Fibroblast of skin of left quadriceps (primary cell): ENCODE results near the gene GATA3.
"Not testable (repeated sequence)": the region's sequence is repeated elsewhere in the genome, so short reads cannot be mapped to it uniquely, and the experiment has no call there.

Source experiments
- DNase-seq, 2 experiments: peaks; one replicate each; pipeline ENCODE4 v3.0.0-alpha.2; 2013; ENCODE audit warnings: low read depth in 2 of 2

GATA3 gene

DNA sequence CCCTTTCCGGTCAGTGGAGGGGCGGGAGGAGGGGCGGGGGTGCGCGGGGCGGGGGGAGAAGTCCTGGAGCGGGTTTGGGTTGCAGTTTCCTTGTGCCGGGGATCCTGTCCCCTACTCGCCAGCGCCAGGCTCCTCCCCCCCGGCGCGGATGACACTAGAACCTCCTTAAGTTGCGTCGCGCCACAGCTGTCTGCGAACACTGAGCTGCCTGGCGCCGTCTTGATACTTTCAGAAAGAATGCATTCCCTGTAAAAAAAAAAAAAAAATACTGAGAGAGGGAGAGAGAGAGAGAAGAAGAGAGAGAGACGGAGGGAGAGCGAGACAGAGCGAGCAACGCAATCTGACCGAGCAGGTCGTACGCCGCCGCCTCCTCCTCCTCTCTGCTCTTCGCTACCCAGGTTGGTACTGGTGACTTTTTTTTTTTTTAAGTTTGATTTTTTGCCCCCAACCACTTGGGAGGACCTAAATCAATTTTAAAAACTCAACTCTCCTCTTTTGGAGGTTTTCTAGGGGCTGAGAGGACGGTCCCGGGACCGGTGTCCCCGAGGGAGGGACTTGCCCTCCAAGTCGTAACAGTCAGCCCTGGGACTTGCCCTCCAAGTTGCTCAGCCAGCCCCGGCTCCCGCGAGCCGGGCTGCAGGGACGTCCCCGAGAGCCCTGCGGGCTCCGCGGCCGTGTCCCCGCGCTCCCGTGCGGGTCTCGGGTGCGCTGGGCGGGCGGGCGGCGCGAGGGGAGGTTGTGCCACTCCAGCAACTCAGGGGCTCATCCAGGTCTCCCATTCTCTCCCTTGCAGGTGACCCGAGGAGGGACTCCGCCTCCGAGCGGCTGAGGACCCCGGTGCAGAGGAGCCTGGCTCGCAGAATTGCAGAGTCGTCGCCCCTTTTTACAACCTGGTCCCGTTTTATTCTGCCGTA lies at the start of gene GATA3:
TSS of gene GATA3 (plus strand) at position 195 of the 914 bp plus-strand sequence. CDS start 968 bp downstream, outside the sequence.
- DNase-seq: no peak

DNA sequence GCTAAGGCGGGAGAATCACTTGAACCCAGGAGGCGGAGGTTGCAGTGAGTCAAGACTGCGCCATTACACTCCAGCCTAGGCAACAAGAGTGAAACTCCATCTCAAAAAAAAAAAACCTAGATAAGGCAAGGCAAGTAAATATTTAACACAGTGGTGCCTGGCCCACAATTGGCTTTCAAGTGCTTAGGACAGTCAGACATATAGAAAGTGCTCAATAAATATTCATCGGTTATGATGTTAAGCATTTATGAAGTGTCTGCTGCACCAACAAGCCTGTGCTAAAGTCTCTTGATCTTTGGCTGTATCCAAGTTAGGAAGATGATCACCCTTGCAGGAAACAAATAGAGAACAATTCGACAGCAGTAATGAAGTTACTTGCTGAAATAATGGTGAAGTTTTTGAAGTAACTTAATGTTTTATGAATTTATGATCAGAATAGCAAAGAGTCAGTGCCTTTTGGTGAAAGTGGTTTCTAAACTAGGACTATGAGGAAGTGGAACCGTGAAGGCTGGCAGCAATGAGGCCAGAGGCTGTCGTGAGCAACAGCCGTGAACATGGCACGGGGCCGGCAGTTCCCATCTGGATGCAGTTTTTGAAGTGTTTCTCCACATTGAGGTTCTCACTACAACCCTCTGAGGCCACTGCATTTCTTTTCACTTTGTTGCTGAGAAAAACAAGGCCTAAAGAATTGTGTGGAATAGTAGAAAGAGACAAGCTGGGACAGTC lies 48.1 kb upstream of the GATA3 start:
- DNase-seq: no peak

DNA sequence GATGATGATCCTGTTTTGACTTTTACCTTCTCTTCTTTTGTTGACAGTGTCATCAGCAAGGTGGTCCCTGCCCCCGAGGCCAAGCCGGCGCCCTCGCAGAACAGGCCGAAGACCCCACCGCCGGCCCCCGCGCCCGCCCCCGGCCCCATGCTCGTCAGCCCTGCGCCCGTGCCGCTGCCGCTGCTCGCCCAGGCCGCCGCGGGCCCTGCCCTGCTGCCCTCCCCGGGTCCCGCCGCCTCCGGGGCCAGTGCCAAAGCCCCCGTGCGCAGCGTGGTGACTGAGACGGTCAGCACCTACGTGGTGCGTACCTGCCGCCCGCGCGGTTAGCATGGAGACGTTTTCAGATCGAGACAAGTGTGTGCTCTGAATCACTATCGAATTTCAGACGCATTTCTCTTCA lies 45.5 kb upstream of the GATA3 start:
- DNase-seq: no peak

DNA sequence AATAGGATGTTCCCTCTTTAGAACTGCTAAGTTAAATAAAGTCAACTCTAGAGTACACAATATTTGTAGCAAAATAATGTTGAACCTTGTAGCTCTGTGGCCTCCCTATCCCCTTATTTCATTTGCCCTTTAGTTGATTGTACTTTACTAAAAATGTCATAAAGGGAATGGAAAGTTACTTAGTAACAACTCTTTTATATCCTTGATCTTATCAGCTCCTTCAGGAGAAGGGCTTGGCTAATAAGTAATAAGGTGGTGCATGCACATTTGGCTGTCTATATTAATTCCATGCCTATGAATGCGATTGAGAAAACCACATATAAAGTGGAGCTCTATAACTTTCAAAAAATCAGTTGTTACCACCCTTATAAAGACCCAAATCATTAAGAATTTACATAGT lies 41.5 kb upstream of the GATA3 start:
- DNase-seq: no peak

DNA sequence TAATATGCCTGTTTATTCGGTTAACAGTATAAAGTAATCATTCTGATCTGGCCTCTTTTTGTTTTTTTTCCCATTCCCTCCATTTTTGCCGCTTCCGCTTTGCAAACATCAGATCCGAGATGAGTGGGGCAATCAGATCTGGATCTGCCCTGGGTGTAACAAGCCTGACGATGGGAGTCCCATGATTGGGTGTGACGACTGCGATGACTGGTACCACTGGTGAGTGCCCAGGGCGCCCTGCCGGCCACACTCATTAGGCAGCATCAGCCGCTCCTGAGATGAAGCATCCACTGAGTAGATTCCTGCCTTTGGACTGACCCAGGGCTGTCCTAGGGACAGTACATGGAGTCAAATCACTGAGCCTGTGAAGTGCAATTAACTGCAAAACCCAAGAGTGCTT lies 40.9 kb upstream of the GATA3 start:
- DNase-seq: no peak

DNA sequence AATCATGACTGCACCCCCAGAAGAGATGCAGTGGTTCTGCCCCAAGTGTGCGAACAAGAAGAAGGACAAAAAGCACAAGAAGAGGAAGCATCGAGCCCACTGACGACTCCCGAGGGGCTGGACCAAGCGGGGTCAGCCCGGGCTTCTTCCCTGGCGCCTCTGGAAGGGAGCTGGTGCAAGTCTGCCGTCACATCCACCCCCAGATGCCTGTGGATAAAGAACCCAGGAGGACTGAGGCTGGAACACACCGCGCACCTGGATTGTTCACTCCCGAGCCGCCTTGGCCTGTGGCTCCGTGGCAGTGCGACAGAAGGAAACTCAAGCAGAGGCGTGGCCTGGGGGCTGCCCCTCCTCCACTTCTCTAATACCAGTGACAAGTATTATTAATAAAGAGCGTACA lies 39.8 kb upstream of the GATA3 start:
- no peak for DNase-seq

DNA sequence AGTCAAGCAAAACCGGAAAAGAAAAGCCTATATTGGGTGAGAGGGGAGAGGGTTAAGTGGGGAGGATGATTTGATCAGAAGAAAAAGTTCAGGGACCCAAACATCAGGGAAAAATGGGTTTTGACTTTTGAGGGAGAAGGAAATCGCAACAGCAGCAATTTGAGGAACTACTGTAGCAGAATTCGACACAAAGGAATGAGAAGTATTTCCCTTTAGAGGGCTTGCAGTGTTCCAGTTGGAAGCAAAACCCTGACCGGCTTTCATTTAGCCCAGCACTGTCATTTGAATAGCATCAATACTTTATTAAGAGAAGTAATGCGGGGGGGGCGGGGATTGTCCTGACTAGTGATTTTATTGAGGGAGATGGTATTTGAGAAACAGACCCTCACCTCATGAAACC lies 37.2 kb upstream of the GATA3 start:
- peak; percentile 9 to 11 for DNase-seq

DNA sequence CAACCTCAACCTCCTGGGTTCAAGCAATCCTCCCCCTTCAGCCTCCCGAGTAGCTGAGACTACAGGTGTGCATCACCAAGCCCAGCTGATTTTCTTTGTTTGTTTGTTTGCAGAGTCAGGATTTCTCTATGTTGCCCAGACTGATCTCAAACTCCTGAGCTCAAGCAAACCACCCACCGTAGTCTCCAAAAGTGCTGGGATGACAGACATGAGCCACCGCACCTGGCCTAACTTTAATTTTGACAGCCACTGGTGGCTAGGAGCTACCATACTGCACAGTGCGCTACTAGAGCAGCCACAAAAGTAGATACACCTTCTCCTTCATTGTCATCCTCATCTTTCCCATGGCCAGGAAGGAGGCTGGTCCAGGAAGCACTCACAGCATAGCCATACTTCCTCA lies 31.2 kb upstream of the GATA3 start:
- DNase-seq: no peak

DNA sequence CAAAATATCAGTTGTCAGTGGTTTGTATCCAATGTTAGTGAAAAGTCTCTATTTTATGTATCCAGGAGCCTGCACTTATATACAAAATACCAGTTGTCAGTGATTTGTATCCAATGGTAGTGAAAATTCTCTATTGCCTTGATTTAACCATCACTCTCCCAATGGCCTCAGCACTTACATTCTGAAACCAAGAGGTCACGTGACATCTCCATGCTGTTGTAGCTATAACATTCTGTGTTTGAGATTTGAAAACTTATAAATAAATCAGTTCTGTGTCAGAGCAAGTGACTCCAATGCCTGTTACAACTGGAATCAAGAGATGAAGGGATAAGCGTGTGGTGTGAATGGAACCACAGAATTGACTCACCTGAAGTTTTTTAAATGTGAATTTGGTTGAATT lies 30.6 kb upstream of the GATA3 start:
- DNase-seq: no peak

DNA sequence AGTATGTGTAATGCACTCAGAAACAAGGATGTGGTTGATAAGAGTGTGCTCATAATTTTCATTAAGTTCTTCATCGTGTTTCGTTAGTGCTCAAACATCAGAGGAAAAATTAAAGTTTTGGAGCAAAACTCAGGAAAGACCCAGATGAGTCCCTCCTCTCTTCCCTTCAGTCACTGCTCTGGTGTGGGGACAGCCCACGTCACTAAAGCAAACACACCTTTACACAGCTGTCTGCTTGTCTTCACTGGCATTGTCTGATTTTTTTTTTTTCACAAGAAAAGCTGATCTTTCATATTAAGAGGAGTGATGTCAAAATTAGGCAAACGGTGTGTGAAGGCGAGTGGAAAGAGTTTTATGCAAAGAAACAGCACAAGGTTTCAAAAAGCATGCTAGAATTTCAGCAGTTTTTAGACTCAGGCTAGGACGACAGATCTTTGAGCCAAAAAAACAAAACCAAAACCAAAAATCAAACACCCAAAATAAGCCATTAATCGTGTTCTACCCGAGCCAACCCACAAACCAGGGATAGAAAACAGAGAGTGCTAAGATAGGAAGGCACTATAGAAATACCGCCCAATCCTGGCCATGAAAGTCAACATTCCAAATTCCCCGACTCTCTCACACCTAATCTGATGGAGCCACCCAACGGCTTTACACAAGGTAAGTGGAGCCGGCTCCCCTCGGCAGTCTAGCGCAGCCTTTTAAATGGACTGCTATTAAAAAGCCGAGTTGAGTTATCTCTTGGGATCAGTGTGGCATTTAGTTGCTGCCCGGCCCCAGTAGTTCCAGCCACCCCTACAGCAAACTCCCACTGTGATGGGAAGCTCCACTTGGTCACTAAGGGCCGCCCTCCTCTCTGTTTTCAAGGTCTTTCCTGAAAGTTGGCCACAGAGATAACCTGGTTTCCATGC lies 27.9 kb upstream of the GATA3 start:
- no peak for DNase-seq

DNA sequence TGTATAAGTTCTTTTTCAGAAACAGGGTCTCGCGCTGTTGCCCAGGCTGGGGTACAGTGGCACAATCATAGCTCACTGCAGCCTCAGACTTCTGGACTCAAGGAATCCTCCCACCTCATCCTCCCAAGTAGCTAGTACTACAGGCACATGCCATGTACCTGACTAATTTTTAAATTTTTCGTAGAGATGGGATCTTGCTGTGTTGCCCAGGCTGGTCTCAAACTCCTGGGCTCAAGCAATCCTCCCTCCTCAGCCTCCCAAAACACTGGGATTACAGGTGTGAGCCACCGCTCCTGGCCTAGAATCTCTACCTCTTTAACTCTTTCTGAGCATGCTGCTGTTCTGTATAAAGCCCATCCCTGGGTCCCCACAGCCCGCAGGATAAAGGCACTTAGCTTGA lies 23.3 kb upstream of the GATA3 start:
- DNase-seq: not testable (repeated sequence)

DNA sequence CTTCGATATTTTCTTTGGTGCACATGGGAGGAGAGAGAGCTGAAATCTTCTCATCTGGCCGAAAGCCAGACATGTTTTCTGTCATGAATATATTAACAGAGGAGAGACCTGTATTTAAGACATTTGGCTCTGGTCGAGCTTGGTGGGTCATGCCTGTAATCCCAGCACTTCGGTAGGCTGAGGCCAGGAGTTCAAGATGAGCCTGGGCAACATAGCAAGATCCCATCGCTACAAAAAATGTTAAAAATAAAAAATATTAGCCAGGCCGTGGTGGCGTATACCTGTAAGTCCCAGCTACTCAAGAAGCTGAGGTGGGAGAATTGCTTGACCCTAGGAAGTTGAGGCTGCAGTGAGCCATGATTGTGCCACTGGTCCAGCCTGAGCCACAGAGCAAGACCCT lies 21.9 kb upstream of the GATA3 start:
- DNase-seq: no peak

DNA sequence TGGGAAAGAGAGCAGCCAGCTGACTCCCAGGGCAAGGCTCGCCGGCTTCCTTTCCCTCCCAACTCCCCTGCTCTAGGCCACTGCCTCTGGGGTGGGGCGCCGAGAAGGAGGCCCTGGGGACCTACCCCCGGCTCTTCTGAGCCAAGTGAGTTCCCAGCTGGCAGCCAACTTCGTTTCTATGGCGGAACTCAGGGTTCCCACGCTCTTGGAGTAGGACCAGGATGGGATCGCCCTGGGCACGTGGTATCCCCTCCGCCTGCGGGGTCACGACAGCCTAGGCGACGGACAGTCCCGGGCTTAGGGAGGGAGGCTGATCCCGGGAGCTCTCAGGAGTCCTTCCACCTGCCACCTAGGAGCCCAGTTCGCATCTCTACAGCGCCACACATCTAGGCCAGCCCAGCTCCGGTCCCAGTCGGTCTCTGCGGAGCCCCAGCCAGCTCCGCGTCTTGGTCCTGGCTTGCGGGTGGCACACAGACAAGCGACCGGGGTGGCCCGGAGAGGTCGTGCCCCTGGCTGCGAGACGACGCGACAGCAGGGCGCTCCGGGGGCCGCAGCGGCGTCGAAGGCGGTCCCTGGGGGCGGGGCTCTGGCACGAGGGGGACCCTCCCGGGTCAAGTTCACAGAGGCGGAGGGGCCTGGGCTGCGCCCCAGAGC lies 20.5 kb upstream of the GATA3 start:
- DNase-seq: no peak

DNA sequence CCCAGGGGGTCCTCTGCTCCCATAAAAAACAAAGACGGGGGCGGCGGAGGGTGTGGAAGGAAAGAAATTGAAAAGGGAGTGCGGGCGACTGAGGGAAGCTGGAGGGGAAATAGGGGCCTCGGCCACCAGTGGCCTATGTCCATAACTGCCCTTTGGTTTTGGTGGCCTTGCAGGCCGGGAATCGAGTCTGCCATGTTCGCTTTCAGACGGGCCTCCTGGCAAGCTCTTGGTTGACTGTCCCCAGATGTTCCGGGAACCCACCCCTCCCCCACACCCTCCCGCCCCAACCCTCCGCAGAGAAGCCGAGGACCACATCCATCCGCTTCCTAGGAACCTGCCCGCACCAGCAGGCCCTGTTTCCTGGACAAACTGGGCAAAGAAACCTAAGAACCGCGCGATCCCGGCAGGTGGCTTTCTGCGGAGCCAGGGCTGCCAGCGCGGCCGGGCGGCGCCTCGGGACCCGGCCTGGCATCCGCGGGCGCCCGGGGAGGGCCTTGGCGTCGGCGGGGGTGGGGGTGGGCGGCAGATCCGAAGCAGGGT lies 20.0 kb upstream of the GATA3 start:
- DNase-seq: no peak

DNA sequence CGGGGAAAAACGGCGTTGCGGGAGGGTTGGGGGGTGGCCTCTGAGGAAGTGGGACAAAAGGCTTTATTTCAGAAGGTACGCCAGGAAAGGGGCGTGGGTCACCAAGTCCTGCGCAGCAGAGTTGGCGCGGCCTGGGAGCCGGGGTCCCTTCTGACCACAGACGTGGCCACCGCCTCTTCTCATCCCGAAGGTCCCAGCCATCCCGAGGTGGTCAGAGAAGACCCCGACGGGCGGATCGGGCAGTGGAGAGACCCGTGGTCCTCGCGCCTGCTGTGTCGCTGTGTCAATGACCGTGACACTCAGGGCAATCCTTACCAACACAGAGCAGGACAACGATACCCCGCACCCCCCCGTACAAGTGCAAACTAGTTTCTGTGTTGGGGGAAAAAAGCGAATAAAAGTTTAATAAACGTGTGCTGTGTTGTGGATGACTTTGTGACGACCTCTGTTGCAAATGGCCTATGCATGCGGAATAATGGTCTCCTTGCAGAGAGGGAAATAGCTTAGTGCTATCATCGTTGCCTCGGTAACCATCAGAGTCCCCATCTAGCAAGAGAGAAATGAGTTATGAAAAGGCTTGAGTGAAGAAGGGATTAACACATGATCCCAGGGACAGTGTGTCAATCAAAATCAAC lies 19.4 kb upstream of the GATA3 start:
- no peak for DNase-seq

DNA sequence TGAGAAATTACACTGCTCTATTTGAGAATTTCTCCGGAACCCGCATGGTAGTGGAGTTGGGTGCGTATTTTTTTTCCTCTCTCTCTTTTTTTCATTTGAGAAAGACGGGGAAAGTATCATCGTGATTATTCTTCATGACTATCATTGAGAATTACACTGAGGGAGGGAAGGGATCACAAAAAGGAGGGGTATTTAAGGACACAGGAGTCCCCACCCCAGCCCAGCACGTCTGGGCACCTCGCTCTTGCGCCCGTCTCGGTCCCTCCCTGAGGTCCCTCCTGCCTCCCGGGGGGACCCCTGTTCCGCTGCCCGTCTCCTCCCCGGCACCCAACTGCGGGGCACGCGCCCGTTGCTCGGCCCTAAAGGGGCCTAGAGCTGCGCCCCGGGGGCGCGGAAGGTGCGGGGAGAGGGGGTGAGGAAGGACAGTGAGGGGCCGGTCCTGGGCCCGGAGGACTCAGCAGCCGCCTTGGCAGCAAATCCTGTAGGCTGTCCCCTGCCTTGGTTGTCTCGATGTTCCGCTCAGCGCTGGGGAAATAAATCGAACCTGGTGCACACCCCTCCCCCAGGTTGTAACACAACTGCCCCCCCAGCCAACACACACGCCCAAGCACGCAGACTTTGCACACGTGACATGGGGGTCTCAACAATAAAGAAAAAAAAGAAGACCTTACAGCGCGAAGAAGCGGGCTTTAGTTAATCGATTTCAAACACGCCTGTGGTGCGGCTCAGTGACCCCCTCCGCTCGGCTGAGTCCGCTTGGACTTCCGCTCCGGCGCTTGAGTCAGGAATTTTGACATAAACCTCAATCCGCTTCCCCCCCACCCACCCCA lies 18.6 kb upstream of the GATA3 start:
- no peak for DNase-seq

DNA sequence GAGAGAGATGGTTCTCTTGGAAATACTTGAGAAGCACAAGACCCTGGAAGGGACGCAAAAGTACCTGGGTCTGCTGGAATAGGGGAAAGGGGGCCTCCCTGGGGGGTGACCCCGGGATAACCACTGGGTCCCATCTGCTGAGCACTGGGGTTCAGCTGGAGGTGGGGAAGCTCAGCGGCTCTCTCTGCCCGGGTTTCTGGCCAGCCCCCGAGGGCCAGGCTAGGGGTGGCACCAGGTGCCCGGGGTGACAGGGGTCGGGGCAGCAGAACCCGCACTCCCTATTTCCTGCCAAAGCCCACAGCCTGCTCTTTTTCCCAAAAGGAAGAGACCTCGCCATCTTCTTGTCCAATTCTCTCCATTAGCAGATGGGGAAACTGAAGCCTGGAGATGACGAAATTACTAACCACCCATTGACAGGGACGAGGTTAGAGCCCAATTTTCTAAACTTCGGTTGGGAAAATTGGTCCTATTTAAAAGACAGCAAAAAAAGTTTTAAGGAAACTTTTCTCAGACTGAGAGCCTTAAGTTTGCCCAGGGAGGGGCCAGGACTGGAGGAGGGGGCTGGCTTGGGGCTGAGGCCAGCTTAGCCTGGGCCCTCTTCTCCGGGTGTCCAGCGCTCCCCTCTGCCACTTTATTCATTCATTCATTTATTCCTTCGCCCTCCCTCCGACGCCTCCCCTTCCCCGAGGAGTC lies 17.8 kb upstream of the GATA3 start:
- DNase-seq: no peak

DNA sequence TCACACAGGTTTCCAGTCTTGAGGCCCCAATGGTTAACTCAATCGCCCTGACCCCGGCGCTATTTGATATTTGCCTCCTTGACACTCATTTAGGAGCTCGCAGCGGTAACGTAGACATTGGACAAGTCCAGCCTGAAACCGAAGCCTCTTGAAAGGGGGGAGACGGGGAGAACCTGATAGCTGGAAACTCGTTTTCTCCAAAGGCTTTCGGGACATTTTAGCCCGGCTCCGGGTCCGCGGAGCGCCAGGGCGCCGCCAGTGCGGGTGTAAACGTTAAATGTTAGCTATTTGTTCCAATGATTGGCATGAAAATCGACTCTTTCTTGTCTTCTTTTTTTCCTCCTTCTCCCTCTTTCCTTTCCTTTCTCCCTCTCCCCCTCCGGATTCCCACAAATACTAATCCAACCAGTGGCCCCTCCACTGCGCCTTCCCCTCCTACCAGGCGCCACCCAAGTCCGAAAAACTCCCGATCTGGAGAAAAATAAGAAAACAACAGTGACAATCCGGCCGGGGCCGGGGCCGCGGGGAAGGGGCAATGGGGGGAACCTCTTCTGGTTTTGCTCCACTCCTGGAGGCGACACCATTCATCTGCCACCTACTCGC lies 17.2 kb upstream of the GATA3 start:
- no peak for DNase-seq
